ENCODE data around the gene UBAC2.

UBAC2 gene

GRCh38 chr13:99339736-99340397 is 139.2 kb downstream of the UBAC2 start:
- Histone ChIP-seq H3K36me3 (ENCODE audit: control insufficient read depth in 4 of 4, insufficient read depth in 4 of 4, low read length in 3 of 4) (peaks cover 15 to 56% (median 47%) of the 10 kb centered on the region in 4 experiments), H3K9me3 (ENCODE audit: control extremely low read depth in 1 of 5, control insufficient read depth in 4 of 5, insufficient read depth in 2 of 5, low read depth in 1 of 5, low read length in 4 of 5) (no peaks in the 10 kb centered on the region), H3K4me1 (ENCODE audit: control extremely low read depth in 1 of 4, control insufficient read depth in 4 of 4, insufficient read depth in 4 of 4, low read length in 3 of 4) (peaks cover 0 to 2% (median under 1%) of the 10 kb centered on the region in 4 experiments), H3K27ac (ENCODE audit: insufficient read depth in 1 of 2, low read depth in 1 of 2, low read length in 2 of 2, poor library complexity in 1 of 2, severe bottlenecking in 2 of 2) (no peak overlapping the region), H3K27me3 (replicated peaks in 2 of 5; ENCODE audit: control insufficient read depth in 4 of 5, insufficient read depth in 5 of 5, low read length in 4 of 5) (no peaks in the 10 kb centered on the region), H3K4me3 (ENCODE audit: control insufficient read depth in 1 of 7, extremely low read depth in 1 of 7, insufficient read depth in 4 of 7, low read depth in 2 of 7, low read length in 6 of 7) (no peak overlapping the region)
- ChIA-PET POLR2A (no interaction called here), CTCF (interaction anchor here (0.9 to 2.1 kb wide), 3 partner anchors 10 to 15 kb away, joined by 3 to 6 read pairs (median 3); no protein-coding TSS in a partner anchor)
- no peak for DNase-seq
- WGBS (ENCODE audit: insufficient coverage) = 97% methylated on average over 7 of the region's 8 CpGs

- no peak overlapping the region for H3K27ac ChIP-seq (ENCODE audit: insufficient read depth in 1 of 2, low read depth in 1 of 2, low read length in 2 of 2, poor library complexity in 1 of 2, severe bottlenecking in 2 of 2)
- H3K4me3 ChIP-seq (ENCODE audit: control insufficient read depth in 1 of 7, extremely low read depth in 1 of 7, insufficient read depth in 4 of 7, low read depth in 2 of 7, low read length in 6 of 7) = no peak overlapping the region
- no peaks in the 10 kb centered on the region for H3K9me3 ChIP-seq (ENCODE audit: control extremely low read depth in 1 of 5, control insufficient read depth in 4 of 5, insufficient read depth in 2 of 5, low read depth in 1 of 5, low read length in 4 of 5)
- H3K4me1 ChIP-seq (ENCODE audit: control extremely low read depth in 1 of 4, control insufficient read depth in 4 of 4, insufficient read depth in 4 of 4, low read length in 3 of 4) = peaks cover 0 to 1% (median 0%) of the 10 kb centered on the region in 4 experiments
- ChIA-PET POLR2A (no interaction called here), CTCF (interaction anchor here (0.9 to 2.1 kb wide), 2 partner anchors 10 to 12 kb away, joined by 3 to 6 read pairs; no protein-coding TSS in a partner anchor)
- DNase-seq = no peak
- no peaks in the 10 kb centered on the region for H3K27me3 ChIP-seq (replicated peaks in 2 of 5; ENCODE audit: control insufficient read depth in 4 of 5, insufficient read depth in 5 of 5, low read length in 4 of 5)
- H3K36me3 ChIP-seq (ENCODE audit: control insufficient read depth in 4 of 4, insufficient read depth in 4 of 4, low read length in 3 of 4) = peaks cover 16 to 61% (median 47%) of the 10 kb centered on the region in 4 experiments
These were observed 140.0 kb downstream of the UBAC2 start for GRCh38 chr13:99340638-99341037.

GRCh38 chr13:99341969-99342722 is 141.5 kb downstream of the UBAC2 start:
- no peaks in the 10 kb centered on the region for H3K9me3 ChIP-seq (ENCODE audit: control extremely low read depth in 1 of 5, control insufficient read depth in 4 of 5, insufficient read depth in 2 of 5, low read depth in 1 of 5, low read length in 4 of 5)
- POLR2A ChIA-PET = no interaction called here
- CTCF ChIA-PET = interaction anchor here (0.6 to 2.1 kb wide), 5 partner anchors 9 to 46 kb away, joined by 3 to 6 read pairs (median 3); no protein-coding TSS in a partner anchor
- no peak overlapping the region for H3K4me3 ChIP-seq (ENCODE audit: control insufficient read depth in 1 of 7, extremely low read depth in 1 of 7, insufficient read depth in 4 of 7, low read depth in 2 of 7, low read length in 6 of 7)
- 99% methylated on average over 14 of the region's 16 CpGs for WGBS (ENCODE audit: insufficient coverage)
- no peaks in the 10 kb centered on the region for H3K27me3 ChIP-seq (replicated peaks in 2 of 5; ENCODE audit: control insufficient read depth in 4 of 5, insufficient read depth in 5 of 5, low read length in 4 of 5)
- DNase-seq = no peak
- H3K4me1 ChIP-seq (ENCODE audit: control extremely low read depth in 1 of 4, control insufficient read depth in 4 of 4, insufficient read depth in 4 of 4, low read length in 3 of 4) = peaks cover 0 to 1% (median 0%) of the 10 kb centered on the region in 4 experiments
- H3K36me3 ChIP-seq (ENCODE audit: control insufficient read depth in 4 of 4, insufficient read depth in 4 of 4, low read length in 3 of 4) = peaks cover 16 to 65% (median 47%) of the 10 kb centered on the region in 4 experiments
- H3K27ac ChIP-seq (ENCODE audit: insufficient read depth in 1 of 2, low read depth in 1 of 2, low read length in 2 of 2, poor library complexity in 1 of 2, severe bottlenecking in 2 of 2) = no peak overlapping the region

GRCh38 chr13:99342723-99343315 is 142.2 kb downstream of the UBAC2 start:
- WGBS (ENCODE audit: insufficient coverage) = 94% methylated on average over 10 of the region's 10 CpGs
- ChIA-PET CTCF (interaction anchor here (0.5 to 1.6 kb wide), 6 partner anchors 10 to 73 kb away, joined by 3 to 4 read pairs (median 3); no protein-coding TSS in a partner anchor), POLR2A (no interaction called here)
- Histone ChIP-seq H3K27ac (ENCODE audit: insufficient read depth in 1 of 2, low read depth in 1 of 2, low read length in 2 of 2, poor library complexity in 1 of 2, severe bottlenecking in 2 of 2) (no peak overlapping the region), H3K27me3 (replicated peaks in 2 of 5; ENCODE audit: control insufficient read depth in 4 of 5, insufficient read depth in 5 of 5, low read length in 4 of 5) (no peaks in the 10 kb centered on the region), H3K4me3 (ENCODE audit: control insufficient read depth in 1 of 7, extremely low read depth in 1 of 7, insufficient read depth in 4 of 7, low read depth in 2 of 7, low read length in 6 of 7) (no peak overlapping the region), H3K9me3 (ENCODE audit: control extremely low read depth in 1 of 5, control insufficient read depth in 4 of 5, insufficient read depth in 2 of 5, low read depth in 1 of 5, low read length in 4 of 5) (no peaks in the 10 kb centered on the region), H3K4me1 (ENCODE audit: control extremely low read depth in 1 of 4, control insufficient read depth in 4 of 4, insufficient read depth in 4 of 4, low read length in 3 of 4) (peaks cover 0 to 1% (median 0%) of the 10 kb centered on the region in 4 experiments), H3K36me3 (ENCODE audit: control insufficient read depth in 4 of 4, insufficient read depth in 4 of 4, low read length in 3 of 4) (peaks cover 22 to 68% (median 52%) of the 10 kb centered on the region in 4 experiments)
- DNase-seq = no peak

GRCh38 chr13:99344610-99345208 is 144.1 kb downstream of the UBAC2 start:
- WGBS (ENCODE audit: insufficient coverage) = 96% methylated on average over 6 of the region's 6 CpGs
- peaks cover 31 to 84% (median 61%) of the 10 kb centered on the region in 4 experiments for H3K36me3 ChIP-seq (ENCODE audit: control insufficient read depth in 4 of 4, insufficient read depth in 4 of 4, low read length in 3 of 4)
- ChIA-PET POLR2A (no interaction called here), CTCF (interaction anchor here (1.1 to 1.6 kb wide), 2 partner anchors 75 to 79 kb away, joined by 4 to 5 read pairs; no protein-coding TSS in a partner anchor)
- H3K27me3 ChIP-seq (replicated peaks in 2 of 5; ENCODE audit: control insufficient read depth in 4 of 5, insufficient read depth in 5 of 5, low read length in 4 of 5) = no peaks in the 10 kb centered on the region
- no peak overlapping the region for H3K27ac ChIP-seq (ENCODE audit: insufficient read depth in 1 of 2, low read depth in 1 of 2, low read length in 2 of 2, poor library complexity in 1 of 2, severe bottlenecking in 2 of 2)
- H3K4me3 ChIP-seq (ENCODE audit: control insufficient read depth in 1 of 7, extremely low read depth in 1 of 7, insufficient read depth in 4 of 7, low read depth in 2 of 7, low read length in 6 of 7) = no peak overlapping the region
- no peaks in the 10 kb centered on the region for H3K9me3 ChIP-seq (ENCODE audit: control extremely low read depth in 1 of 5, control insufficient read depth in 4 of 5, insufficient read depth in 2 of 5, low read depth in 1 of 5, low read length in 4 of 5)
- no peak for DNase-seq
- peaks cover 0 to 1% (median 0%) of the 10 kb centered on the region in 4 experiments for H3K4me1 ChIP-seq (ENCODE audit: control extremely low read depth in 1 of 4, control insufficient read depth in 4 of 4, insufficient read depth in 4 of 4, low read length in 3 of 4)

GRCh38 chr13:99345345-99345744 is 144.7 kb downstream of the UBAC2 start:
- WGBS (ENCODE audit: insufficient coverage) = 98% methylated on average over 4 of the region's 5 CpGs
- Histone ChIP-seq H3K4me1 (ENCODE audit: control extremely low read depth in 1 of 4, control insufficient read depth in 4 of 4, insufficient read depth in 4 of 4, low read length in 3 of 4) (peaks cover 0 to 1% (median 0%) of the 10 kb centered on the region in 4 experiments), H3K27me3 (replicated peaks in 2 of 5; ENCODE audit: control insufficient read depth in 4 of 5, insufficient read depth in 5 of 5, low read length in 4 of 5) (no peaks in the 10 kb centered on the region)

More at GRCh38 chr13:99345345-99345744, 144.7 kb downstream of the UBAC2 start:
- peaks cover 31 to 85% (median 58%) of the 10 kb centered on the region in 4 experiments for H3K36me3 ChIP-seq (ENCODE audit: control insufficient read depth in 4 of 4, insufficient read depth in 4 of 4, low read length in 3 of 4)
- CTCF ChIA-PET = interaction anchor here (0.8 to 2.1 kb wide), 5 partner anchors 9 to 79 kb away, joined by 3 to 6 read pairs (median 3); no protein-coding TSS in a partner anchor
- no peaks in the 10 kb centered on the region for H3K9me3 ChIP-seq (ENCODE audit: control extremely low read depth in 1 of 5, control insufficient read depth in 4 of 5, insufficient read depth in 2 of 5, low read depth in 1 of 5, low read length in 4 of 5)
- no peak for DNase-seq
- no peak overlapping the region for H3K27ac ChIP-seq (ENCODE audit: insufficient read depth in 1 of 2, low read depth in 1 of 2, low read length in 2 of 2, poor library complexity in 1 of 2, severe bottlenecking in 2 of 2)
- H3K4me3 ChIP-seq (ENCODE audit: control insufficient read depth in 1 of 7, extremely low read depth in 1 of 7, insufficient read depth in 4 of 7, low read depth in 2 of 7, low read length in 6 of 7) = no peak overlapping the region
- POLR2A ChIA-PET = no interaction called here

Data from common myeloid progenitor, CD34-positive (primary cell).